AG09309 (cell line): ENCODE results near the gene SNF8.
"Not testable (repeated sequence)": the region's sequence is repeated elsewhere in the genome, so short reads cannot be mapped to it uniquely, and the experiment has no call there.

ENCODE experiments used
- DNase-seq: peaks from one replicate; pipeline ENCODE4 v3.0.0-alpha.2; 2010; ENCODE audit warnings: low read depth
- H3K4me3 ChIP-seq: 2 replicates; pipeline ENCODE4 v1.5.1; 2011; ENCODE audit warnings: mild to moderate bottlenecking, low read depth, low read length, moderate library complexity; ENCODE audit not compliant: control insufficient read depth
- TF ChIP-seq, protein P1 (sequence below): IDR thresholded peaks from 2 replicates; pipeline ENCODE4 v1.5.1; 2011; ENCODE audit warnings: mild to moderate bottlenecking, low read depth, low read length, inconsistent platforms; ENCODE audit not compliant: insufficient read depth, control insufficient read depth; ENCODE audit errors: missing control alignments

The SNF8 gene

DNA sequence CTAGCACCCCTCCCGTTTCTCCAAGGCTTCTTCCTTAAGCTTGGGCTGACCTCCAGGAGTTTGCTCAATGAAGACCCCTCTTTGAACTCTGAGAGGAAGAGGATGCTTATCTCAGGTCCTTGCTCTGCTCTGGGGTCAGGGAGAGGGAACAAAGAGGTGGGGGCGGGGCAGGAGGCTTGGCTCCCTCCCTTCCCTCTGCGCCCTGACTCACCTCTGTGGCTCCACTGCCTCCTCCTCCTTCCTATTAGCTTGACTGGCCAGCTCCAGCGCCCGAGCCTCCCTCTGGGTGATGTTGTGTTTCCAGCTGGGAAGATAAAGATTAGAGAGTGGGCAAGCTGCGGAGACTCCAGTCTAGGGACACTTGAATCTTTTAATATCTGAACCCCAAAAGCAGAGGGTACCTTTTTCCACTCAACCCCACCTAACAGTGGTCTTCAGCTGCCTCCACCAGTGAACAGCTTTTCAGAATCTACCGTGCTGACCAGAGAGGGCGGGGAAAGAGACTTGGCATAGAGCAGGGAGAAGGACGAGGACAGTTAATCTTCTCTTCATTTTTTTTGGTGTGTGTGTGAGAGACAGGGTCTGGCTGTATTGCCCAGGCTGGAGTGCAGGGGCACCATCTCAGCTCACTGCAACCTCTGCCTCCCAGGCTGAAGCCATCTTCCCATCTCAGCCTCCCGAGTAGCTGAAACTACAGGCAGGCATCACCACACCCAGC lies 17.0 kb upstream of the SNF8 start:
- no peak for DNase-seq
- H3K4me3 ChIP-seq, result no peak overlapping the region; the same call in 1 of the 2 replicates
- TF ChIP-seq, protein P1, sequence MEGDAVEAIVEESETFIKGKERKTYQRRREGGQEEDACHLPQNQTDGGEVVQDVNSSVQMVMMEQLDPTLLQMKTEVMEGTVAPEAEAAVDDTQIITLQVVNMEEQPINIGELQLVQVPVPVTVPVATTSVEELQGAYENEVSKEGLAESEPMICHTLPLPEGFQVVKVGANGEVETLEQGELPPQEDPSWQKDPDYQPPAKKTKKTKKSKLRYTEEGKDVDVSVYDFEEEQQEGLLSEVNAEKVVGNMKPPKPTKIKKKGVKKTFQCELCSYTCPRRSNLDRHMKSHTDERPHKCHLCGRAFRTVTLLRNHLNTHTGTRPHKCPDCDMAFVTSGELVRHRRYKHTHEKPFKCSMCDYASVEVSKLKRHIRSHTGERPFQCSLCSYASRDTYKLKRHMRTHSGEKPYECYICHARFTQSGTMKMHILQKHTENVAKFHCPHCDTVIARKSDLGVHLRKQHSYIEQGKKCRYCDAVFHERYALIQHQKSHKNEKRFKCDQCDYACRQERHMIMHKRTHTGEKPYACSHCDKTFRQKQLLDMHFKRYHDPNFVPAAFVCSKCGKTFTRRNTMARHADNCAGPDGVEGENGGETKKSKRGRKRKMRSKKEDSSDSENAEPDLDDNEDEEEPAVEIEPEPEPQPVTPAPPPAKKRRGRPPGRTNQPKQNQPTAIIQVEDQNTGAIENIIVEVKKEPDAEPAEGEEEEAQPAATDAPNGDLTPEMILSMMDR, result no peak

DNA sequence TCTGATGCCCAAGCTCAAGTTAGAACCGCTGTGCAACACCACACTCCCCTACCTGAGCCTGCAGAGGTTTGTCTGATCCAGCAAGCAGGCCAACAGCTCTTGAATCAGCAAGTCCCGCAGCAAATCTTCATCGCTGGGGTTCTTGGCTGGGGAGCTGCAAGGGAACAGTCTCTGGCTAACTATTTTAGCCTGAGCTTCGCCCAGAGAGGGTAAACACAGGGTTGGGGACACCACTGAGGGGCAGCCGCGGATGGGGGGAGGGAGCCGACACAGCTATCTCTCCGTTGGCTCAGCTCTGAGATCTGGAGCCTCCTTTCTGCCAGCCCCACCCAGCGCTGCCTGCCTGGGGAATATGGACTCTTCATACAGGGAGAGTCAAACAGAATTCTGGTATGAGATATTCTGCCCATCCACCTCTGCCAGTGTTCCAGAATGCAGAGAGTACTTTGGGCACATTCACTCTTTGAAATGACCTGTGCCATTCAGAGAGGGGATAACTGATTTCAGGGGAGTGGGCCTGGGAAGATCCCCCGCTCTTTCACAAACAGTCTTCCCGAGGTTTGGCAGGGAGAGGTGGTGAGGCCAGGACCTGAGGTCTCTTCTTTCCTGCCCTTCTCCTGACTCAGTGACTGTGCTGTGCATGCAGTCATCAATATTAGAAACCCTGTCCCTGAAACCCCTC lies 16.3 kb upstream of the SNF8 start:
- TF ChIP-seq, protein P1, result no peak
- no peak for DNase-seq
- H3K4me3 ChIP-seq, result no peak overlapping the region

DNA sequence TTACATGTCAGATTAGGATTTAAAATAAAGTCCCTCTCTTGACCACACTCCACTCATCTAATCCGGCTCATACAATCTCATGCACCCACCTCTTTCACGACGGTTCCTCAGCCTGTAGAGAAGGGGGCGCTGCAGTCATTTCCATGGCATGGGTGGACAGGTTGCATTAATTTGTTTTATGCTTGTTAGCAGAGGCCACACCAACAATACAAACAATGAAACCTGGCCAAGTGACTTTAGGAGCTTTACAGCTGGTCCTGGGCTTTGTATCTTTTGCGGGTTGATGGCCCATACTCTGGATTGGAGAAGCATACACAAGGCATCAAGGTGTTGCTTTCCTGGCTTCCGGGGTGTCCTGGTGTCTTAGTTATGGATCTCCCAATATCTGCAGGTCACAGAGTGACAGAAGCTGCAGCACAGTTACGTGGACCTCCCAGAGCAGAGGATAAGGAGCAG lies 9.7 kb upstream of the SNF8 start:
- TF ChIP-seq, protein P1, result peak; percentile 74
- H3K4me3 ChIP-seq, result no peak overlapping the region
- DNase-seq, result no peak

DNA sequence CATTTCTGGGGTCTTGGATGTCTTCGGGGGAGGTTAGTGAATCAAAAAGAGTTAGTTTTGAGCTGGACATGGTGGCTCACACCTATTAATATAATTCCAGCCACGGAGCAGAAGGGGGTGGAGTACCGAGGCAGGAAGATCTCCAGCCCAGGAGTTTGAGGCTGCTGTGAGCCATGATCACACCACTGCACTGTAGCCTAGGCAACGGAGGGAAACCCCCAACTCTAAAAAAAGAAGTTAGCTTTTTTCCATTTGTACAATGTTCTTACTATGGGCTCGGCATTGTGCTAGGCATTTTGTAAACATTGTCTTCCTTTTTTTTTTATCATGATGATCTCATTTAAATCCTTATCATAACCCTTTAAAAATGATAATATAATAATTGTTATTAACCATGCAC lies 8.3 kb upstream of the SNF8 start:
- H3K4me3 ChIP-seq, result no peak overlapping the region
- TF ChIP-seq, protein P1, result no peak
- no peak for DNase-seq

DNA sequence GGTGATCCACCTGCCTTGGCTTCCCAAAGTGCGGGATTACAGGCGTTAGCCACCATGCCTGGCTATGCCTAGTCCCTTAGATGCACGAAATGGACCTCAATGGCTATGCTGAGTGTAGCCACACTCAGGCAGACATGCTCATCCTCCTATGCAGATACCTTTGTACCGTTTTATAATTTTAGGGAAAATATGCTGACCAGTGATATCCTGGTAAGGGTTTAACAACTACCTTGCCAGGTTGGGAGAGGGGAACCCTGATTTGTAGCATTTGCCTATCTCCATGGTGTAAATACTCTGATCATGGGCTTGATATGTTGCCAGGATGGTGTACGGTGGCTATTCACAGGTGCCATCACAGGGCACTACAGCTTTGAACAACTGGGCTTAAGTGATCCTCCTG lies 6.9 kb upstream of the SNF8 start:
- TF ChIP-seq, protein P1, result no peak
- DNase-seq, result no peak
- H3K4me3 ChIP-seq, result no peak overlapping the region

DNA sequence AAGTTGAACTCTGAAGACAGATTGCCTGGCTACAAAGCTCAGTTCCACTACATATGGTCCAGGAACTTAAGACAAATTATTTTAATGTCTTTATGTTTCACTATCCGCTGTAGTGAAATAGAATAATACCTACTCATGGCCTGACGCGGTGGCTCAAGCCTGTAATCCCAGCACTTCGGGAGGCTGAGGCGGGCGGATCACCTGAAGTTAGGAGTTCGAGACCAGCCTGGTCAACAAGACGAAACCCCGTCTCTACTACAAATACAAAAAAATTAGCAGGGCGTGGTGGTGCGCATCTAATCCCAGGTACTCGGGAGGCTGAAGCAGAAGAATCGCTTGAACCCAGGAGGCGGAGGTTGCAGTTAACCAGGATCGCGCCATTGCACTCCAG lies 614 bp upstream of the SNF8 start:
- peak overlapping the region; percentile 77 for H3K4me3 ChIP-seq

DNA sequence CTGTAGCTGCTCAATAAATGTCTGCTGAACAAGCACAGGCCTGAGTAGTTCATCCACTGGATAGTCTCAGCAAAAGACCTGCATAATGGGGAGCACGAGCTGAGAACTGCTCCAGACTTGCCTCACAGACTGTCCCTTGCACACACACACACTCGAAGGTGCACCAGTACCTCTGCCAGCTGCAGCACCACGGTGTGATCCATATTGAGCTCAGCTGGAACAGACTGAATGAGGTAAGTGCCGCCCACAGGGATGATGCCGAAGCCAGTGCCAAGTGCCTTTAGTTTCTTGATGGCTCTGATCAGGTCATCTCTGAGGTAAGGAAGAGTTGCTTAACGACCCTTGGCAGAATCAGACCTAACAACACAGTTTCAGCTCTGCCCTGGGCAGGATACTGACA lies 11.6 kb downstream of the SNF8 start:
- TF ChIP-seq, protein P1, result no peak
- no peak for DNase-seq
- H3K4me3 ChIP-seq, result no peak overlapping the region

More for the DNA sequence above, 614 bp upstream of the SNF8 start:
- not testable (repeated sequence) for DNase-seq
